ENCODE results near the gene NLGN2. TPM values are rescaled to one million over a fixed set of nuclear protein-coding genes. Genes with fewer than 3 reads are reported as not detected.

NLGN2 gene
- total and polyA plus RNA-seq, 2 of the 8 experiments (the other 6 are each of a cell fraction or from before 2014, with no cell fraction given), result 21.2 to 62.8 TPM

GRCh38 chr17:7403977-7404736 is 3.5 kb upstream of the NLGN2 start, which contains the start of gene TMEM256 (continued):
- TF ChIP-seq TAF1 (IDR thresholded peaks at IDR 0.05; ENCODE audit: low read depth, low read length), result peak; percentile 92
- peak; percentile 53 for TF ChIP-seq TAF7 (optimal IDR thresholded peaks at IDR 0.05; ENCODE audit: borderline replicate concordance, low read depth, low read length)
- TF ChIP-seq TBP (IDR thresholded peaks at IDR 0.05; ENCODE audit: low read depth, low read length), result peak; percentile 93
- peak; percentile 10 to 80; a peak in 2 of 4 replicates for TF ChIP-seq SIN3A (conservative IDR thresholded peaks at IDR 0.05 in 1 of 2, IDR thresholded peaks at IDR 0.05 in 1 of 2; ENCODE audit: low read depth in 1 of 2, low read length in 2 of 2)
- no peak for TF ChIP-seq CBX5 (IDR thresholded peaks at IDR 0.05; ENCODE audit: low read depth, low read length)
- peak in 1 of 2 experiments; percentile 74; a peak in 2 of 3 replicates for TF ChIP-seq POLR2A (IDR thresholded peaks at IDR 0.05; ENCODE audit: control extremely low read depth in 1 of 2, low read depth in 2 of 2, low read length in 2 of 2)
- no peak for TF ChIP-seq BCL11A (IDR thresholded peaks at IDR 0.05; ENCODE audit: low read depth in 2 of 2, low read length in 2 of 2)
- no peak for TF ChIP-seq SRF (IDR thresholded peaks at IDR 0.05; ENCODE audit: low read depth, low read length)
- TF ChIP-seq SP2 (IDR thresholded peaks at IDR 0.05; ENCODE audit: low read length), result peak; percentile 27; the same call in 1 of the 2 replicates
- no peak for TF ChIP-seq USF2 (IDR thresholded peaks at IDR 0.05; ENCODE audit: low read length)
- peak; percentile 84 for TF ChIP-seq CHD2 (IDR thresholded peaks at IDR 0.05; ENCODE audit: low read length)
- peak; percentile 74 for TF ChIP-seq POLR2AphosphoS5 (IDR thresholded peaks at IDR 0.05; ENCODE audit: low read depth, low read length)
- TF ChIP-seq E2F6 (IDR thresholded peaks at IDR 0.05), result no peak
- no peak for TF ChIP-seq JUN (IDR thresholded peaks at IDR 0.05; ENCODE audit: low read depth, low read length)
